GM23338 (cell line): ENCODE data around the gene CHMP4B. TPM values are rescaled to one million over a fixed set of nuclear protein-coding genes. Genes with fewer than 3 reads are reported as not detected.

Source experiments
- ATAC-seq: fragments of 200-7000 bp; cut with Tn5 transposase; 3 replicates; pipeline ENCODE4 v1.9.1; 2020
- DNase-seq: peaks from one replicate; pipeline ENCODE4 v3.0.0-alpha.2; 2015; ENCODE audit warnings: low spot score
- H2AFZ ChIP-seq: fragments of 200-600 bp; sonication (generic); 2 replicates; pipeline ENCODE4 v1.8.0; 2016; ENCODE audit warnings: antibody characterized with exemption, mild to moderate bottlenecking, moderate library complexity
- H3F3A ChIP-seq: fragments of 200-600 bp; sonication (generic); replicated peaks from 2 replicates; pipeline ENCODE4 v1.8.0; 2017; ENCODE audit warnings: antibody characterized with exemption, mixed run types, low read depth
- H3K27ac ChIP-seq: fragments of 200-600 bp; sonication (generic); 2 replicates; pipeline ENCODE4 v1.6.1; 2016; ENCODE audit warnings: low read depth
- H3K27me3 ChIP-seq: fragments of 200-600 bp; sonication (generic); 2 replicates; pipeline ENCODE4 v1.8.0; 2016; ENCODE audit warnings: mild to moderate bottlenecking, mixed run types, moderate library complexity; ENCODE audit not compliant: insufficient read depth
- H3K36me3 ChIP-seq: fragments of 200-600 bp; sonication (generic); 2 replicates; pipeline ENCODE4 v1.8.0; 2016; ENCODE audit warnings: mild to moderate bottlenecking; ENCODE audit not compliant: insufficient read depth
- H3K4me1 ChIP-seq: fragments of 200-600 bp; sonication (generic); 2 replicates; pipeline ENCODE4 v1.8.0; 2016; ENCODE audit warnings: mild to moderate bottlenecking, moderate library complexity; ENCODE audit not compliant: insufficient read depth
- H3K4me2 ChIP-seq: fragments of 200-600 bp; sonication (generic); 2 replicates; pipeline ENCODE4 v1.7.1; 2017; ENCODE audit warnings: mixed run types
- H3K4me3 ChIP-seq: fragments of 200-600 bp; sonication (generic); 2 replicates; pipeline ENCODE4 v1.6.1; 2016; ENCODE audit warnings: mixed run types
- H3K79me2 ChIP-seq: fragments of 200-600 bp; sonication (generic); replicated peaks from 2 replicates; pipeline ENCODE4 v1.8.0; 2017; ENCODE audit warnings: mild to moderate bottlenecking; ENCODE audit not compliant: insufficient read depth
- H3K9me2 ChIP-seq: fragments of 200-600 bp; sonication (generic); 2 replicates; pipeline ENCODE4 v1.8.0; 2017; ENCODE audit not compliant: insufficient read depth
- H4K20me1 ChIP-seq: fragments of 200-600 bp; sonication (generic); replicated peaks from 2 replicates; pipeline ENCODE4 v1.8.0; 2017; ENCODE audit warnings: mild to moderate bottlenecking; ENCODE audit not compliant: insufficient read depth
- H3K27ac Mint-ChIP-seq: 2 replicates; pipeline ENCODE4 v1.8.0; 2020; ENCODE audit warnings: inconsistent platforms, mild to moderate bottlenecking, moderate library complexity, mixed read lengths
- H3K27me3 Mint-ChIP-seq: 3 replicates; pipeline ENCODE4 v1.8.0; 2022; ENCODE audit warnings: low read depth, mild to moderate bottlenecking, moderate library complexity, mixed read lengths, inconsistent platforms; ENCODE audit not compliant: insufficient read depth, poor library complexity
- H3K36me3 Mint-ChIP-seq: 3 replicates; pipeline ENCODE4 v1.8.0; 2021; ENCODE audit warnings: low read depth, mild to moderate bottlenecking, inconsistent platforms, moderate library complexity, mixed read lengths
- H3K4me1 Mint-ChIP-seq: 3 replicates; pipeline ENCODE4 v1.8.0; 2020; ENCODE audit warnings: mild to moderate bottlenecking, inconsistent platforms, mixed read lengths
- H3K4me3 Mint-ChIP-seq: 3 replicates; pipeline ENCODE4 v1.8.0; 2021; ENCODE audit warnings: moderate library complexity, mild to moderate bottlenecking, inconsistent platforms, mixed read lengths
- H3K9me3 Mint-ChIP-seq: 3 replicates; pipeline ENCODE4 v1.8.0; 2020; ENCODE audit warnings: moderate library complexity, mild to moderate bottlenecking, inconsistent platforms, mixed read lengths
- CREB1 ChIP-seq: fragments of 250-450 bp; sonication (Bioruptor Pico); IDR thresholded peaks from 2 replicates; pipeline ENCODE4 v1.5.0; 2020; ENCODE audit warnings: low read depth, mild to moderate bottlenecking, moderate library complexity
- EZH2 ChIP-seq: fragments of 200-600 bp; sonication (generic); IDR thresholded peaks from one replicate; pipeline ENCODE4 v1.8.0; 2017; ENCODE audit warnings: antibody characterized with exemption, mild to moderate bottlenecking, low read depth; ENCODE audit not compliant: unreplicated experiment
- JUNB ChIP-seq: IDR thresholded peaks from one replicate; pipeline ENCODE4 v1.6.1; 2016; ENCODE audit warnings: antibody characterized with exemption; ENCODE audit not compliant: unreplicated experiment
- ZNF331 ChIP-seq: fragments of 250-450 bp; sonication (Bioruptor Pico); IDR thresholded peaks from 2 replicates; pipeline ENCODE4 v1.5.0; 2020; ENCODE audit warnings: low read depth, mild to moderate bottlenecking, moderate library complexity
- polyA plus RNA-seq: library from polyadenylated mRNA; unstranded; fragments of >200 nt; fragmentation: Nextera tagmentation; extraction: Ambion mirVana; gene quantifications from 2 replicates; pipeline ENCODE4 v1.2.1, GENCODE V29; 2016
- total RNA-seq: library from RNA; depleted of rRNA; stranded (reverse); fragments of >200 nt; shearing (Covaris generic); gene quantifications from 2 replicates; pipeline ENCODE4 v1.2.3, GENCODE V29; 2014
- TF ChIP-seq, protein P1 (sequence below): IDR thresholded peaks from one replicate; pipeline ENCODE4 v1.6.1; 2018; ENCODE audit warnings: antibody characterized with exemption; ENCODE audit not compliant: unreplicated experiment
- TF ChIP-seq, protein P2 (sequence below), 2 experiments: fragments of 200-600 bp in 1 of 2; sonication (generic) in 1 of 2; conservative IDR thresholded peaks; 2 replicates each; pipeline versions ENCODE4 v1.5.1 to v1.6.1; 2016 to 2017; ENCODE audit warnings: antibody characterized with exemption in 2 of 2, low read depth in 2 of 2, mild to moderate bottlenecking in 2 of 2, moderate library complexity in 1 of 2

The CHMP4B gene
- total and polyA plus RNA-seq, 2 experiments from 2014 or later: 14.5 to 49.3 TPM

DNA sequence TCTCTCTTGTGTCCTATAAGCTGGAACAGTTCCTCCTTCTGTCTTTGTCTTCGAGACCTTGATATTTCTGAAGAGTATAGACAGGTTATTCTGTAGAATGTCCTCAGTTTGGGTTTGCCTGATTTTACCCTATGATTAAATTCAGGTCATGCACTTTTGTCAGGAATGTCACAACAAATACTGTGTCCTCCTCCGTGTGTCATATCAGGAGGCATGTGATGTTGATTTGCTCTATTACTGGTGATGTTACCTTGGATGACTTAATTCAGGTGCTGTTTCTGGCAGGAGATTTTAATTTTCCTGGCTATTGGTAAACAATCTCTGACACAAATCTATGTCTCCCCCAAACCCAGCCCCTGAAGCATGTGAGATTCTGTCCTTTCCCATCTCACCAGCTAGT lies 33.3 kb upstream of the CHMP4B start:
- Mint-ChIP-seq H3K27me3 (peaks cover 2% of the 10 kb centered on the region), H3K4me1 (no peaks in the 10 kb centered on the region), H3K36me3 (no peaks in the 10 kb centered on the region; the same call in 2 of the 3 replicates), H3K27ac (no peak overlapping the region), H3K9me3 (no peaks in the 10 kb centered on the region), H3K4me3 (no peak overlapping the region)
- no peak for ATAC-seq
- no peaks in the 10 kb centered on the region for H3K4me1 ChIP-seq
- H3K79me2 ChIP-seq: no peaks in the 10 kb centered on the region
- no peaks in the 10 kb centered on the region for H3K36me3 ChIP-seq
- TF ChIP-seq EZH2 (no peak), ZNF331 (CRISPR knock-in tag) (no peak), CREB1 (CRISPR knock-in tag) (no peak)
- TF ChIP-seq, protein P1, sequence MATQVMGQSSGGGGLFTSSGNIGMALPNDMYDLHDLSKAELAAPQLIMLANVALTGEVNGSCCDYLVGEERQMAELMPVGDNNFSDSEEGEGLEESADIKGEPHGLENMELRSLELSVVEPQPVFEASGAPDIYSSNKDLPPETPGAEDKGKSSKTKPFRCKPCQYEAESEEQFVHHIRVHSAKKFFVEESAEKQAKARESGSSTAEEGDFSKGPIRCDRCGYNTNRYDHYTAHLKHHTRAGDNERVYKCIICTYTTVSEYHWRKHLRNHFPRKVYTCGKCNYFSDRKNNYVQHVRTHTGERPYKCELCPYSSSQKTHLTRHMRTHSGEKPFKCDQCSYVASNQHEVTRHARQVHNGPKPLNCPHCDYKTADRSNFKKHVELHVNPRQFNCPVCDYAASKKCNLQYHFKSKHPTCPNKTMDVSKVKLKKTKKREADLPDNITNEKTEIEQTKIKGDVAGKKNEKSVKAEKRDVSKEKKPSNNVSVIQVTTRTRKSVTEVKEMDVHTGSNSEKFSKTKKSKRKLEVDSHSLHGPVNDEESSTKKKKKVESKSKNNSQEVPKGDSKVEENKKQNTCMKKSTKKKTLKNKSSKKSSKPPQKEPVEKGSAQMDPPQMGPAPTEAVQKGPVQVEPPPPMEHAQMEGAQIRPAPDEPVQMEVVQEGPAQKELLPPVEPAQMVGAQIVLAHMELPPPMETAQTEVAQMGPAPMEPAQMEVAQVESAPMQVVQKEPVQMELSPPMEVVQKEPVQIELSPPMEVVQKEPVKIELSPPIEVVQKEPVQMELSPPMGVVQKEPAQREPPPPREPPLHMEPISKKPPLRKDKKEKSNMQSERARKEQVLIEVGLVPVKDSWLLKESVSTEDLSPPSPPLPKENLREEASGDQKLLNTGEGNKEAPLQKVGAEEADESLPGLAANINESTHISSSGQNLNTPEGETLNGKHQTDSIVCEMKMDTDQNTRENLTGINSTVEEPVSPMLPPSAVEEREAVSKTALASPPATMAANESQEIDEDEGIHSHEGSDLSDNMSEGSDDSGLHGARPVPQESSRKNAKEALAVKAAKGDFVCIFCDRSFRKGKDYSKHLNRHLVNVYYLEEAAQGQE: no peak
- no peak overlapping the region for H3K4me3 ChIP-seq
- H2AFZ ChIP-seq: no peak overlapping the region
- H3K27ac ChIP-seq: no peak overlapping the region
- DNase-seq: no peak
- no peaks in the 10 kb centered on the region for H3F3A ChIP-seq
- H3K27me3 ChIP-seq: no peaks in the 10 kb centered on the region
- H3K4me2 ChIP-seq: no peak overlapping the region
- no peaks in the 10 kb centered on the region for H3K9me2 ChIP-seq
- H4K20me1 ChIP-seq: no peaks in the 10 kb centered on the region

DNA sequence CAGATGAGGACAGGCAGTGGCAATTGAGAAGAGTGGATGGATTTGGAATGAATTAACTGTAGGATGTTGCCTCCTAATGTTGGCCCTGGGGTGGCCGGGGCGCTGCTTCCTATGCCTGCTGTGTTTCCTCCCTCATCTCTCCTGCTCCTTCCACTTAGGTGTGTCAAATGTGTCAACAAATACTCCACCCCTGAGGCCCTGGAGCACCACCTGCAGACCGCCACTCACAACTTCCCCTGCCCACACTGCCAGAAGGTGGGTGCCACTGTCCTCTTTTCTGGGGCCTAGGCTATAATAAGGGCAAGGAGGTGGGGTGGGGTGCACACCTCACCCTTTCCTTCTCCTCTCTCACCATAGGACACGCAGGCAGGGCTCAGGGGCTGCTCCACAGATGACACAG lies 30.0 kb upstream of the CHMP4B start:
- Mint-ChIP-seq H3K4me3 (no peak overlapping the region), H3K9me3 (no peaks in the 10 kb centered on the region), H3K36me3 (no peaks in the 10 kb centered on the region; the same call in 2 of the 3 replicates), H3K27me3 (peaks cover 5% of the 10 kb centered on the region), H3K27ac (no peak overlapping the region), H3K4me1 (no peaks in the 10 kb centered on the region)
- no peaks in the 10 kb centered on the region for H3K79me2 ChIP-seq
- H3K27ac ChIP-seq: no peak overlapping the region
- H3K4me3 ChIP-seq: no peak overlapping the region
- no peak for TF ChIP-seq JUNB
- TF ChIP-seq, protein P2, sequence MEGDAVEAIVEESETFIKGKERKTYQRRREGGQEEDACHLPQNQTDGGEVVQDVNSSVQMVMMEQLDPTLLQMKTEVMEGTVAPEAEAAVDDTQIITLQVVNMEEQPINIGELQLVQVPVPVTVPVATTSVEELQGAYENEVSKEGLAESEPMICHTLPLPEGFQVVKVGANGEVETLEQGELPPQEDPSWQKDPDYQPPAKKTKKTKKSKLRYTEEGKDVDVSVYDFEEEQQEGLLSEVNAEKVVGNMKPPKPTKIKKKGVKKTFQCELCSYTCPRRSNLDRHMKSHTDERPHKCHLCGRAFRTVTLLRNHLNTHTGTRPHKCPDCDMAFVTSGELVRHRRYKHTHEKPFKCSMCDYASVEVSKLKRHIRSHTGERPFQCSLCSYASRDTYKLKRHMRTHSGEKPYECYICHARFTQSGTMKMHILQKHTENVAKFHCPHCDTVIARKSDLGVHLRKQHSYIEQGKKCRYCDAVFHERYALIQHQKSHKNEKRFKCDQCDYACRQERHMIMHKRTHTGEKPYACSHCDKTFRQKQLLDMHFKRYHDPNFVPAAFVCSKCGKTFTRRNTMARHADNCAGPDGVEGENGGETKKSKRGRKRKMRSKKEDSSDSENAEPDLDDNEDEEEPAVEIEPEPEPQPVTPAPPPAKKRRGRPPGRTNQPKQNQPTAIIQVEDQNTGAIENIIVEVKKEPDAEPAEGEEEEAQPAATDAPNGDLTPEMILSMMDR (conservative IDR thresholded peaks at IDR 0.05; ENCODE audit: low read depth in 2 of 2): 0 out of 4 replicates have a peak, but pooled peaks of 1 of the 2 experiments have one; percentile 9
- H3F3A ChIP-seq: no peaks in the 10 kb centered on the region
- DNase-seq (no peak), ATAC-seq (no peak)
- H3K36me3 ChIP-seq: no peaks in the 10 kb centered on the region
- H3K4me1 ChIP-seq: no peaks in the 10 kb centered on the region
- H2AFZ ChIP-seq: no peak overlapping the region
- H3K27me3 ChIP-seq: no peaks in the 10 kb centered on the region
- no peaks in the 10 kb centered on the region for H4K20me1 ChIP-seq
- no peak overlapping the region for H3K4me2 ChIP-seq
- H3K9me2 ChIP-seq: no peaks in the 10 kb centered on the region
